GM19025 (cell line): Measurements from ENCODE around the gene KCNQ5.

Source experiments
- ATAC-seq: cut with Tn5 transposase; IDR thresholded peaks from one replicate; pipeline ENCODE4 v1.9.1; 2021; ENCODE audit warnings: mild to moderate bottlenecking, low read depth, moderate library complexity; ENCODE audit not compliant: unreplicated experiment

The KCNQ5 gene

DNA sequence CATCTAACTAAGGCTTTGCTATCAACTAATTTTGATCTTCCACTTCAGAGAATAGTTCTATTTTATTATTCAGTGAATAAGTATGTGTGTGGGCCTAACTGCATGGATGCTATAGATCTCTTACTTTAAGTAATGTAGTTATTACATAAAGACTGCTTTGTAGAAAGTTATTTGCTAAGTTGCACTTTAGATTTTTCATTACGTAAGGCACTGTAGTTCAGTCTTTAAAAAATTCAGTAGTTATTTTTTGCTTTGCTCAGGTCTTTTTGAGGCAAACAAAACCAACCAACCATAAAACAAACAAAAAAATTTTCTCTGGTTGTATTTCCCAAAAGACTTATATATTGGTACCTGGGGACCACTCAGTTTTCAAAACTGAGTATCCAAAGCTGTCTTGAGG, 53.0 kb downstream of the KCNQ5 start:
- ATAC-seq = no peak

DNA sequence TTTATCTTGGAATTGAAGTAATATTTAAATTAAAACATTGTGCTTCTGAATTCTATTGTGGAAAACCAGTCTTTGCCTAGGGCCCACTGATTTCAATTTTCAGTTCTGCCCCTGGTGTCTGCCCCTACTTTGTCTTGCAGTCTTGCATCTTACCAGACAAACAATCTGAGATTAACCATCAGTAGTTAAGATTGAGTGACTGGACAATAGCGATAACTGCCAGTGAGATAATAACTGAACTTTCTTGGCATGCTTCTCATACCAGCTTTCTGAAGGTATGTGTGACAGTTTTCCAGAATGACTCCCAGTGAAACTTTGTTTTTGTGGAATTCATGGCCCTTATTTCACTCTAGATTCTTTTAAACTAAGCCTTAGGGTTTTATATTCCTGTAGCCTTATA, 53.5 kb downstream of the KCNQ5 start:
- no peak for ATAC-seq

DNA sequence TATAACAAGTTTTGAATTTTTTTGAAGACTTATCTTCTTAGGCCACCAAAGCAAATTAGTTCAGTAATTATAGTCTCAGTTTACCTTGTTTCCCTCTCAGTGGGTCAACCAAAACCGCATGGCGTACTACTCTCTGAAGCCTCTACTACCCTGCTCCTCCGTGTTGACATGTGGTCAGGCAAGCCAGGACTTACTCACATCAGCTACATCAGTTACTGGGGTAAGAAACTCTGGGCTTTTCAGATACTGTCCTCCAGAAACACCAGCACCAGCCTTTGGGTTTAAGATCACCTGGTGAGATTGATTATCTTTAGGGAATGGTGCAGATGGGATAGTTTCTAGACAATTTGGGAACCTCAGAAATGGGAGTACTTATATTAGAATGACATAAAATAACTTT, 55.1 kb downstream of the KCNQ5 start:
- no peak for ATAC-seq

DNA sequence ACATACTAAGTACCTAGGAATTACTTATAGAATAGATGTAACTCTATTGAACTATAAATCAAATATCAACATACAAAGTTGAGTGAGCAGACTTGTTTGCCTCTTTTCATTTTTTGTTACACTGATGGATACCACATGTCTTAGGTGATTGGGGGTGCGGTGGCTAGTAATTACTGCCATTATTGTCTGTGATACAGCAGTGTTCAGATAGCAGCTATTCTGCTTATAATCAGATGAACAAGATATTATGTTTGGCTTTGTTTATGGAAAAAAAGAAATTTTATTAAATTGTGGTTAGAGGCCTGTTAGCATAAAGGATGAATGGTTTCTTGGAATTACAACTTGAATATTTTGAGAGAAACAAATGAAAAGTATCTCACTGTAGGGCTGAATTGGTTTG, 55.9 kb downstream of the KCNQ5 start:
- no peak for ATAC-seq

DNA sequence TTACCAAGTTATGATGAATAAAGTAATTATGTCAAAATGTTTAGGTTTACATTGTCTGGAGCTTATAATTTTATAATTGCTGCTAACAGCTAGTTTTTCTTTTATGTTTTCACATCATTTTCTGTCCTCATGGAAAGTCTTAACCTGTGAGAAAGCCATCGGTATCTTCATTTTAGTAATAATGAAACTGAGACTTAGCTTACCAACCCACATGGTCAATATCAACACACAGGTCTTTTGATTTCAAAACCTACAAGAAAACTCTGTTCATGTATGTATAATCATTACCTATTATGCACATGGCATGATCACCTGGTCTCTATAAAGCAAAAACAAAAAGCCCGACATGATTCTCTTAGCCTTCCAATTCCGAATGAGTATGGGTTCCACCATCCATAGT, 61.9 kb downstream of the KCNQ5 start:
- ATAC-seq = peak; percentile 93

DNA sequence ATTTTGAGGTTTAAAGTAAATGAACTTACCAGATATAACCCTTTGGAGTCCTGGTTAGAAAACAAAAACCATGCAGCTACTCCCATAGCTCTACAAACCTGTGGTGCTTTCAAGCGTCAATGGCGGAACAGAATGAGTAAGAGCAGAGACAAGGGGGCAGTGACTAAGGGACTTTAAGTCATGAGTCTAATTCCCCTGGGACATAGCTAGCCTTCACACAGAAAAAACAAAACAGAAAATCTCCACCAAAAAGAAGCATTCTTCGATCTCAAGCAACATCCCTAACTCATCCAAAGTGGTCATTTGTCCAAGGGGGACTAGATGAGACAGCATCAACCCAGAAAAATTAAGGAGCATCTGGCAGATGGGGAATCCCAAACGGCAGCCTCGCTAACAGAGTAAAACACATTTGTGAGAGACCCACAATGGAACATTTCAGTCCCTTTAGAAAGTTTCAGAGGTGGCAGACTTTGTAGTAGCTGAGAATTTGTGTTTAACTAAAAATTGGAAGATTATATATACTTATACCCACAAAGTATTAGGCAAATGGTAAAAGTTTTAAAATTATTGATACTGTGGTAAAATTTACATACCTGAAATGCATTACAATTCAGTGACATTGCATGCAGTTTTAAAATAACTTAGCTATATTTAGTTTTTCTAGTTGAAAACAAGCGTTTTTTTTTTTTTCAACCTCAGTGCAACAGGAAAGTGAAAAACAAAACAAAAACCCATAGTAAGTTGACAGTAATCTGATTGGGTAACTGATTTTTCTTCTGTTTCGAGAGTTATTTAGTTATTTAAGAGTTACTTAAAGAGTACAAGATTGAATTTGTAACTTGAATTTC, 67.5 kb downstream of the KCNQ5 start:
- peak; percentile 82 for ATAC-seq

DNA sequence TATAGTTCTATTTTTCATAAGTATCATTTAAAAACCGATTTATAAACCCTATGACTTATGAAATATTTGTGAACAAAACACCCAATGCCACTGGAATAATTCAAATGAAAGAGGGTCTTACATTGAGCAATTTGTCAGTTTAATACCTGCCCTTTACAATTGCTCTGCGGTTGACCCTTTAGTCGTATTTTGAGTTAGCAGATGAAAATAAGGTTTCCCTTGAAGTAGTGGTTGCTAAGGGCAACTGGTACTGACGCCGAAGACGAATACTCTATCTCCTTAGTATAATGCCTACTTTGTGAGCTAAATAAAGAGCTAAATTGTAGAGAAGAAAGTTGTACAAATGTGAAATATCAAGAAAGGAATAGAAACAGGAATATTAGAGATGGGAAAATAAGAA, 69.4 kb downstream of the KCNQ5 start:
- ATAC-seq = no peak

DNA sequence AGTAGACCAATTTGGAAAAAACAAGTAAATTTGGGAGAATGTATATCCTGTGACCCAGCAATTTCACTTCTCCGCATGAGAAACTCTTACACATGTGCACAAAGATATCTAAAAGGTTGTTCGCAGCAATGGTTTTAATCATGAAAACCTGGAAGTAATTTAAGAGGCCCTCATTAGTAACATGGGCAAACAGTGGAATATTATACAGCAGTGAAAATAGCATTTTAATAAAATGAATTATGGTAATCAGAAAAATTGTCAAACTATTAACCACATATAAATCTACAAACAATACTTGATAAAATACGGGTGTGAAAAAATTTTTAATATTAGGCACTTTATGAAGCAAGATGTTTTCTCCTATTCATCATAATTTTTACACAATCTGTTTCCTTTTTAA, 74.2 kb downstream of the KCNQ5 start:
- ATAC-seq = no peak

DNA sequence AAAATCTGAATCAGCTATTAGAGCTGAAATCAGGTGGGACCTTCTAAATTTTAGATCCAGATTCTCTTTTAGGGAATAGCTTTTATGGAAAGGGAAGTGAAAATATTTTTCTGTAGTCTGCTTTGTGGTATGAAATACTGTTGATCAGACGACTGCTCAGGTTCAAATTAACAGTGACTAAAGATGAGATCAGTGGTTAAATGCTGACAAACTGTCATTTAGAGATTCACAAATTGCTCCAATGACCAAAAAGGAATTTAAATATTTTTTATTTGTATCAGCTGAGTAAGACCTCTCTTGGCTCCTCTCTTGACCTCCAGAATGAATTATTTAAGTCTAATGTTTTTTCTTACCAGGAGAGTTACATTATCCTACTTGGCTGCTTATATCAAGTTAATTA, 77.3 kb downstream of the KCNQ5 start:
- no peak for ATAC-seq

DNA sequence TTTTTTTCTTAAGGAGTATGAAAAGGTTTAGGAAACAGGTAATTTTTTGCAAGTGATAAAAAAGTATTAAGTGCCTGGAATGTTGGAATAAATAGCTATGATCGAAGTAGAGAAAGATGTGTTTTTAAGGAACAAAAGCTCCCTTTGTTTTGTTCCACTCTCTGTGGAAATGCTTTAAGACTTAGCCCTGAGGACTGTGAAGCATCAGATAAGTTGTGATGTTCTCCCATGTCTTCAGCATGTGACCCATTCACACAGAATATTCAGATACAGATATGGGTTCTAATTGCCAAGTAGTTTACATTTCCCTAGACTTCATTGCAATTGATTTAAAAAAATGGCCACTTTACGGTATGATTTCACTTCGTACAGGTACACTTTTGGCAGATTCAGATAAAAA, 80.6 kb downstream of the KCNQ5 start:
- ATAC-seq = no peak

DNA sequence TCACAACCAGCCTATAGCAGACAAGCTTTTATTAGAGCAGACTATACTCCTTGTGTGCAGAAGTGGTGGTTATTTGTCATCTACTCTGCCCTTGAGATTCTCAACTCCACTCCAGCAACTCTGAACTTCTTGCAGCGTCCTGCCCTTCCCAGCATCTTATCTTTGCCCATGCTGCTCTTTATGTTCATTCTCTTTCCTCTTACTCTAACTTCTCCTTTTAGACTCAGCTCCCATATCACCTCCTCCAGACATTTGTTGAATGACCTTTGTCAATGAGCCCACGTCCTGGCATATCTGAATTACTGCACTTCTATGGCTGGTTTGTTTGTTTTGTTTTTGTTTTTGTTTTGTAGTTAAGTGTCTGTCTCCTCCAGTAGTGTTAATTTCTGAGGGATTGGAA, 81.2 kb downstream of the KCNQ5 start:
- no peak for ATAC-seq

DNA sequence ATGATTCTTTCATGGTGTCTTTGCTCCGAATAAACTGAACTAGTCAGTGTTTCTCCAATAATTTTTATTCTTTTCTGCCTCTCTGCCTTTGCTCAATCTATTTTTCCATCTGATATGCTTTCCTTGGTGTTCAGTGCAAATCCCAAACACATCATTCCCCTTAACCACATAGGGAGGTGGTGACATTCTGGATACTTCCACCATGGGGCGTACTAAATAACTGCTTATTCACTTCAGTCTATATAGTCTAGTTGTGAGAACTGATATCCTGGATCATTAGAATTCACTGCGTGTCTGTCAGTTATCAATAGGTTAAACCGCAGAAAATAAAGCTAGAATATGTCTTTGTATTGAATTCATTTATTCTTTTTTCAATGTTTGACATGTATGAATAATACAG, 83.1 kb downstream of the KCNQ5 start:
- no peak for ATAC-seq

DNA sequence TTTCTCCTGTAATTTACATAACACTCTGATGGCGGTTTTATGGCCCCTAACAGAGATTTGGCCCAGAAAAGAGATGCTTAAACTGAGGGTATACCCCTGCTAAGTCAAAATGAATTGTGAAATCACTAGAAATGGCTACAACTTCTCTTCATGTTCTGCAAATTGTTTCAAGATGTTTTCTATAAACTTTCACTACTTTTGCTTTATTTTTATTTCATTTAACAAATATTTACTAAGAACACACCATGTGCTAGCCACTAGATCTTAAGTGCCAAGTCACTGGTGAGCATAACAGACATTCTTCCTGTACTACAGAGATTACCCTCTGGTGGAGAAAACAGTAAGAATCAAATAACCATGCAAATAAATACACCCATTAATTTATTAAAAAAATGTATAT, 87.6 kb downstream of the KCNQ5 start:
- ATAC-seq = no peak

DNA sequence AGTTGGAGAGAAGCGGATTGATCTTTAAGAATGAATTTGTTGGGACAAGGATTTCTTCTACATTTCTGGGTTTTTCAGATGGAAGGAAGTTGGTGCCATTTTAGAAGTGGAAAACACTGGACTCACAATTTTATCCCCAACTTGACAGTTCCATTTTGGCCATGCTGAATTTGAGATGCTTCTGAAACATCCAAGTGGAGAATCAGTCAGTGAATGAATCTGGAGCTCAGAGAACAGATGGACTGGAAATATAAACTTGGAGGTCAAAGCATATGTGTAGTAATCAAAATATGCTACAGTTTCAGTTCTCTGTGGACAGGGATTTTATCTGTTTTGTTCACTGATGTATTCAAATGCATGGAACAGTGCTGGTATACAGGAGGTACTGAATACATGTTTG, 89.9 kb downstream of the KCNQ5 start:
- no peak for ATAC-seq

DNA sequence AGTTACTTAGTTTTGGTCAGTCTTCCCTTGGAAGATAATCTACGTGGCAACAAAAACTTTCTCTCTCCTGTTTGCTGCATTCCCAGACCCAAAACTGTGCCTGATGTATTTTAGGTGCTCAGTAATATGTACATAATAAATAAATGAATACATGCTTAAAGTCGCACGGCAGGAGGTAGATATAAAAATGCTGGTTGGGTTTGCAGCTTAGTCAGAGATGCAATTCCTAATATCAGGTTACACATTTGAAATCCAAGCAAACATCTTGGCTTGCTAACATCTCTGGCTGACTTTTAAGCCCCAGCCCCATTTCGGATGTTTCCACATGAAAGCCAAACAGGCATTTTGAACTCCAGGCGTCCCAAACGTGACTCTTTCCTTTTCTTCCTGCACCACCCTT, 91.0 kb downstream of the KCNQ5 start:
- no peak for ATAC-seq

DNA sequence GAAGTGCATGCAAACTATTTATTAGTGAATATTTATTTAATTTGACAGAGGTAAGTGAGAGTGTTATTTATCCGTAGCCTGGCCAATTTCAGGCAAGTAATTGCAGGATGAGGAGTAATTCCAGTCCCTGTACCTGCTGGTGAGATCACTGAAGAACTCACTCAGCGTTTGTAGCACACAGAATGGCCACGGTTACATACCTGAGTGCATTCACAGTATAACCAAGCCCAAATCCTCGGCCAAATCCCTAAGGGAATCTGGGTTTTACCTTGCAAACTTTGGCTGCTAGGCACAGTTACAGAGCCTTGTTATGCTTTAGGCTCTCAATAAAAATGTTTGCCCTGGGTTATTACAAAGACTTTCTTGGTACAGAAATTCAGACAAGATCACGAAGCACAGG, 93.3 kb downstream of the KCNQ5 start:
- no peak for ATAC-seq

DNA sequence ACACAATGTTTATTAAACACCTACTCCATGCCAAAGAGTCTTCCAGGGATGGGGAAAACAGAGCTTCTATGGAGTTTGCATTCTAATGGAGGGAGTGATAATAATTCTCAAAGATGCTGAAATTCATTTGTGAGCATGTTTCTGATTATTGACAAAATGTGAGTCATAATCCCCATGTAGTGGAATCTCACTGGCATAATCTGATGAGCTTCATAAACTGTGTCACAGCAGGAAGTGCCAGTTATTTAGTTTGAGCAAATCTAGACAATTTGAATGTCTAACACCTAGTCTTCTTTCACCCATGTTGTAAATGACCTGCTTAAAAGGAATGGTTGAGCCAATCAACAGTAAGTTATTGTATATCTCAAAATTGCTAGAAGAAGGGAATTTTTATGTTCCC, 95.1 kb downstream of the KCNQ5 start:
- no peak for ATAC-seq

DNA sequence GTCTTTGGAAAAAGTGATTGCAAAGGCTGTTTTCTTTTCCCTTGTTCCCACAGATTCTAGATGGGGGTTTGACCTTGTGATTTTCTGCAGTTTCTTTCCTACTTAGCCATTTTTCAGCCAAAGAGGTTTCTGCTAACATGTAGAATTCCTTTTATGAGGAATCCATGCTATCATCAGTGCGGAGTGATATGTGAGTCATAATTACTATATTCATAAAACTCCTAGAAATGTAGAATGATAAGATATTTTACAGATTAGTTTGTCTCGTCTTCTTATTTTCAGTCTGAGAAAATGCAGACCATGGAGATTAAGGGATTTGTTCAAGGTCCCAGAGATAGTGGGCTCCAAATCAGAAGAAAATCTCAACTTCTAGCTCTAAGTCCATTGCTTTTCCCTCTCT, 98.6 kb downstream of the KCNQ5 start:
- ATAC-seq = no peak

DNA sequence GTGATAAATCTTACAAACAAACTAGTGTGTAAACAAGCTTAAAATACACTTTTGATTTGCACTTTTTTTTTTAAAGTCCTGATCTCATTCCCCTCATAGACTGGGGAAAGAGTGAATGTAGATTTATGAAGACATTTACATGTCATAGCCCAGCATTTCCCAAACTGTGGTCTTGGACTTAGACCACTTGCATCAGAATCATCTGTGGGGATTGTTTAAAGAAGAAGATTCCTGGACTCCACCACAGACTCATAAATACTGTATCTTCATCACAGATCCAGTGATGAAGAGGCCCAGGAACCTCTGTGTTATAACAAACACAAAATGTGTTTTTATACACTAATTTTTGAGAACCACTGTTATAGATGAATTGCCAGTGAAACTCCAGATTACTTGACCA, 99.5 kb downstream of the KCNQ5 start:
- ATAC-seq = no peak

DNA sequence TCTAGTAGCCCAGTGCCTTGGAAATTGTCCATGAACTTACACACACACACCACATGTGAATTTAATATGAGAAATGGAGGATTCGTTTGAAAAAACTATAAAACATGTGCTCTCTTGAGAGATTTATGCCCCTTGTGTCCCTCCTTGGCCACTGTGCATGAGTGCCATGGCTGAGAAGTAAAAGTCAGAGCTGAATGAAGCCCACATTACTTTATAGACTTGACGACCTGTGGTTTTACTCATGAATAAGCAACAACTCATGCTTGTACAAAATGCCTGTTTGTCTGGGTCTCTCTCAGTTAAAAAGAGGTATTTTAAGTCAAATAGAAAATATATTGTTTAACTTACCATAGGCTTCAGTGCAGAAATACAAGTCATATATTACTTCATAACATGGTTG, 102.7 kb downstream of the KCNQ5 start:
- ATAC-seq = peak; percentile 70

DNA sequence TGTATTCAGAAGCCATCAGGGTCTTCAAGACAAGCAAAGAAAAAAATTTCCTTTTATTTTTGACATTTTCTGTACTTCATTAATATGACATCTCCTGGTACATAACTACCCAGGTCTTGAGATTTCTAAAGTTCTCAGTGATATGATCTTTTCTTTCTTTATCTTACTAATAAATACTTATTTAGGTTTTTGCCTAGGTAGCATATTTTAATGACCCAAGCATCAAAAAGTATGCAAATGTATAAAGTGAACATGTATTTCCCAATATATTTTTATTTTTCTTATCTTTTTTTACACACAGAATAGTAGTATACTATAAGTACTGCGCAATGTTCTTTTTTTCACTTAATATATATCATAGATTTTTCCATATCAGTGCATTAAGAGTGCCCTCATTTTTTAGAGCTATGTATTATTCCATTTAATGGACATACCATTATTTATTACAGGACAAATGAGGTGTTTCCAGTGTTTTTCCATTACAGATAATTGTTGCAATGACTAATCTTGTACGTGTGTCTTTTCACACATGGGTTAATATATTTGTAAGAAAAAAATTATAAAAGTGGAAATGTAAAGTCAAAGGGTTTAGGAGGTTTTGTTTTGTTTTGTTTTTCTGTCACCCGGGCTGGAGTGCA, 107.0 kb downstream of the KCNQ5 start:
- ATAC-seq = no peak

DNA sequence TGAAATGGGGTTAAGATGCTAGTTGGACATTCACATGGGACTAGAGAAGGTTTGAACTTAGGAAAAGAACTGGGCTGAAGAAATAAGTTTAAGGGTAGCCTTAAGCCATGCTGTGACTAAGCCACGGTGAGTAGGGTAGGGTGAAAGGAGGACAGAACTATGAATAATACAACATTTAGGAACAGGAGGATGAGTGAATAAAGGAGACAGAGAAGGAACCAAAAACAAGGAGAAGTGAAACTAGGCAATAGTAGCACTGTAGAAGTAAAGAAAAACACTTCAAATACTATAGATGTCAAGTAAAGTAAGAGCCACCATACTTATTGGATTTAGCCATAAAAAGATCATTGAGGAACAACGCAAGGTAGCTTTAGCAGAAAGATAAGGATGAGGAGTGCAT, 111.2 kb downstream of the KCNQ5 start:
- ATAC-seq = no peak
